Measurements from ENCODE around the gene STARD3.

STARD3 gene

GRCh38 chr17:39669897-39670735 lies 33.2 kb downstream of the STARD3 start:
- no peak for DNase-seq

GRCh38 chr17:39670746-39671145 lies 33.8 kb downstream of the STARD3 start:
- DNase-seq: no peak

DNA sequence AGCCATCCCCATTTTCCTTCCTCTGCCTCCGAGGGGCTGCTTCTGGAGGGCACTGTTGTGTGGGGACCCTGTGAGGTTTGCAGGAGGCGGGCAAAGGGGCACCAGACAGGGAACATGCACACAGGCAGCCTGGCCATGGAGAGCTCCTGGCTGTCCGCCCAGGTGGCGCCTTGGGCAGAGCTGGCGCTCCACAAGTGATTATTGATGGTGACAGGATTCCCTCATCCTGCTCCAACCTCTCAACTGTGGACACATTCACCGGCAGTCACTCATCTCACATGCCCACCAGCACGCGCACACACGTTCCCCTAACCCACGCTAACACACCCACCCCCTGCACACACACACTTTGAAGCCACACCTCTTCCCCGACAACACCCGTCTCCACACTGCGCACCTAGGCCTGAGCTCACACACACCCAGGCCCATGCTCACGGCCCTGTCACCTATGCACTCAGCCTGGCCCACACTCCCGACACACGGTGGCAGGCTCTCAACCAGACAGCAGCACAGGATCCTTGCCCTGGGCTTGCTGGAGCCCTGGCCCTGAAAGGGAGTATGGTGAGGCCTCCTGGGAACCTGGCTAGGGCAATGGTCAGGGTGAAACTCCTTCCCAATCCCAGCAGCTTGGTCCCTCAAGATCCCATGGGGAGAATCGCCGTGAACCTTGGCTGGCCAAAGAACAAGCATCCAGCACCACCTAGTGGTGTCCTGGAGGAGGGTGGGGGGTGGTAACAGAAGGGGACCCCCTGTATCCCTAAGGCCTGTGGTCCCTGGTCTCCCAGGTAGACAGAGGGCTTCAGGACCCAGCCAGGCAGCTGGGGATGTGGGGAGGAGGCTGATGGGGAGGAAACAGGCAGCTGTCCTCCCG lies 34.9 kb downstream of the STARD3 start:
- peak in 14 of 56 donors; percentile 16 to 55 (median 30) for DNase-seq

DNA sequence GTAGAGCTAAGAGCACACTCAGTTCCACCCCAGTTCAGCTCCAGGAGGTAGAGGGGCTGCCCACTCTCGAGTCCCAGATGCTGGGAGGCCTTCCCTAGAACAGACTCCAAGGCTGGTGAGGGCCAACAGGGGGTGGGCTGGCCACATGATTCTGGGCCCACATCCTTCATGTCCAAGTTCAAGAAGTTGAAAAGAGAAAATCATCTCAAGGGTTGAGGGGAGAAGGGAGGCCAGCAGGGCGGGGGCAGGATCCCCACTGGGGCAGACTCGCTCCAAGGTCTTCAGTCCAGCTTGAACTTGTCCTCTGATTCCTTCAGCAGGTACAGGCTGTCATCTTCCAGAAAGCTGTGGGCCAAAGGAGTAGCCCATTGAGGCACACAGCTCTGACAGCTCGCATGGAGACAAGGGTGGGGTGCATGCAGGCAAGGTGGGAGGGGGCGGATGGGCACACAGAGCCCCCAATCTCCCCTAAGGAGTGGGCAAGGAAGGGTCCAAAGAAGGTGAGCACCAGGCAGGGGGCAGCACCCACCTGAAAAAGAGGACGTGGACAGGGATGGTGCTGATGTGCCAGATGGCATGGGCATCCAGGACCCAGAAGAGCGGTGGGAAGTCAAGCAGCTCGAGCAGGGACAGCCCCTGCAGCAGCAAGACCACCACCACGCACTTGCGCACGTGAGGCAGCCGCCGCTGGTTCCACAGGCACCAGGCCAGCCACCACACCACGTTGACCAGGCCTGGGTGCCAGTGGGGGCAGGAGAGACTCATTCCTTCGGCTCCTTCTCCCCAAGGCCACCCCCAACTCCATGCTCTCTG lies 35.8 kb downstream of the STARD3 start:
- no peak for DNase-seq

- DNase-seq: no peak
These were observed 36.6 kb downstream of the STARD3 start for GRCh38 chr17:39673335-39674081.

DNA sequence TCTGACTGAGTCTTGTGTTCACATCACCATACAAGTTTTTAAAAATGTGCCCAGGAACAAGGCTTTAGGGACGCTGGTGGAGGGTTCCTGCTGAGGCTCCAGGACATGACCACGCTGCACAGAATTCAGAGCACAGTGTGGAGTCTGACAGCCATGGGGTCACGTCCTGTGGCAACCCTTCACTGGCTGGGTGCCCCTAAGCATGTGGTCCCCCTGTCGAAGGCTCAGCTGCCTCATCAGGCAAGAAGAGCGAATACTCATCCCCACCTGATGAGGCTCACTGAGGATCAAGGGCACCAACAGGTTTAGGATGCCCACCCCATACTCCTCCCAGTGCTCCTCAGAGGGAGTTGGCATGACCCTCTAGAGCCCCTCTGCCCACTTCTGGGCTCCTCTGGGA lies 37.2 kb downstream of the STARD3 start:
- DNase-seq: no peak

DNA sequence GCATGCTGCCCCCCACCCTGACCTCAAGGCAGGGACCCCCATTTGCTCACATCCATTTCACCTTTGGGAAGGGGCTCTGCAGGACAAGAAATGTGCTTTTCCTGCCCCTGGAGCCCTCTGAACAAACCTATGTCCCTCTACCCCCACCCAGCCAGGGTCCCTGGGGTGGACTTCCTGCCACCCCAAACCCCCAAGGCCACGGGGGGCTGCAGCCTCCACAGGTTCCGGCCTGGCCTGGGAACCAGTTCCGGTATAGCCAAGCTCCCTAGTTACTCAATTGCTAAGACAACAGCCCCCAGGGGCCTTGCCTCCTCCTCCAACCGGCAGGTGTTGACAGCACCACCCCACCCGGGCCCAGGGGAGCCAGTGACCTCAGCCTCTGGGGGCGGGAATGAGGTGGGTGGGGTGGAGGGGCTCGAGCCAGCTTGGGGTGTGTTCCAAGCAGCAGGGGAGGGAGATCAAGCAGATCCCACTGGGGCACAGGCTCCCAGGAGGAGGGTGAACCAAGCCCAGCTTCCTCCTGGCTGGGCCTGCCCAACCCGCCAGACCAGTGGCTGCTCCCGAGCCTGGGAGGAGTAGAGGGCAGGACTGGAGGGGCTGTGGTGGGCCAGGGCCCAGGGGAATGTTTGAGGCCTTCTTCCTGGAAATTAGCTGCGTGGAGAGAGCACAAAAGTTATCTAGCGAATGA lies 37.9 kb downstream of the STARD3 start:
- no peak for DNase-seq

- DNase-seq: no peak
These were observed 38.6 kb downstream of the STARD3 start for GRCh38 chr17:39675390-39676082.

DNA sequence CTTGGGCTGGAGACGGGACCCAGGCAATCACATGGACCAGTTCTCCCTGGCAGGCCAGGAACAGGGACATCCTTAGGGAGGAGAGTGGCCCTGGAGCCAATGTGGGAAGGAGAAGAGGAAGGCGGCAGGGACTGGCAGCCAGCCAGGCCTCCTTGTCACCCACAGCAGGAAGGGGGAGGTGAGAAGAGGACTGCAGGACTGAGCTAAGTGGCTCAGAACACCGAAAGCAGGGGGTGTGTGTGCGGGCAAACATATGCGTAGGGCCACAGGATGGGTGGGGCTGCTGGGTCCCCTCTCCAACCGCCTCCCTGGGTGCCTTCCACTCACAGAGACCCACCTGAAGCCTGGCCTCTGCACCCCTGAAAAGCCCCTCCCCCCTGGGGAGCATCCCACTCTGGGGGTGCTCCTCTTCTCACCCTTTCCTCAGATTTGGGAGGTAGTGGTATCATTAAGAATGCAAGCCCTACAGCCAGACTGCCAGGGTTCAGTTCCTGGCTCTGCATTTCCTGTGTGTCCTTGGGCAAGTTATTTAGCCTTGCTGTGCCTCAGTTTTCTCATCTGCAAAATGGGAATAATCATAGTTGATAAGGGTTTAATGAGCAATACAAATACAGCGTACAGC lies 39.4 kb downstream of the STARD3 start:
- peak in 37 of 56 donors; percentile 19 to 79 (median 57) for DNase-seq

GRCh38 chr17:39677072-39677471 lies 40.1 kb downstream of the STARD3 start:
- no peak for DNase-seq

GRCh38 chr17:39677542-39678339 lies 40.8 kb downstream of the STARD3 start:
- peak in 24 of 56 donors; percentile 19 to 63 (median 40) for DNase-seq

DNA sequence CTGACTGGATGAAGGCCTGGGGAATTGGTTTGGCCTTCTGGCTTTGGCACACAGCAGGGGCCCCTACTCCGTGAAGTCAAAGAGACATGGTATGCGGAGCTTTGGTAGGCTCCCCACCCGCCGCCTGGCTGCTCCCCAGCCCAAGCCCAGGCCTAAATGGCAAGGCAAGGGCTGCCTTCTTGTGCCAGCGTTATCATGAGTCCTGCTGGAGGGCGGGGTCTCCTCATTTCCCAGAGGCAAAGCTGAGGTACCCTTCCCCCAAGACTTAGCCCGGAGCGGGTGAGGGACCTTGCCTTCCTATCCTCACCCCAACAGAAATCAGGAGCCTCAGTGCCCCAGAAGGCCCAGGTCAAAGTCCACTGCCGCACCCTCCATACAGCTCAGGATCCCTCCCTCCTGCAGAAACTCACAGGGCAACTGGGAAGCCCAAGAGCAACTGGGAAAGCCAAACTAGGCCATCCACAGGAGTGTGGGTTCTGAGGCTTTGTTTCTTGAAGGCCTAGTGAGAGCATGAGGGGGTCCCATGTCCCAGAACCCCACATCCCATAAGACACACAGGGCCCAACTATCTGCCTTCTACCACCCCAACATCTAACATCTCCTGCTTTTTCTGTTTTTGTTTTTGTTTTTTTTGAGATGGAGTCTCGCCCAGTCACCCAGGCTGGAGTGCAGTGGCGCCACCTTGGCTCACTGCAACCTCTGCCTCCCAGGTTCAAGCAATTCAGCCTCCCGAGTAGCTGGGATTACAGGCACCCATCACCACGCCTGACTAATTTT lies 41.6 kb downstream of the STARD3 start:
- DNase-seq: no peak

GRCh38 chr17:39679521-39680192 lies 42.7 kb downstream of the STARD3 start:
- DNase-seq: no peak

GRCh38 chr17:39683295-39683939 lies 46.5 kb downstream of the STARD3 start:
- no peak for DNase-seq

GRCh38 chr17:39684369-39685192 lies 47.6 kb downstream of the STARD3 start:
- no peak for DNase-seq
